ENCODE measurements around the gene ARL16.
"Not testable (repeated sequence)": the region's sequence is repeated elsewhere in the genome, so short reads cannot be mapped to it uniquely, and the experiment has no call there.

The ARL16 gene

GRCh38 chr17:81695211-81695610 is 11.6 kb upstream of the ARL16 start:
- no peak for DNase-seq (ENCODE audit: low read depth in 2 of 2)

- no peak for DNase-seq (ENCODE audit: low read depth in 2 of 2)
Measured at GRCh38 chr17:81694810-81695209, 11.2 kb upstream of the ARL16 start.

- DNase-seq (ENCODE audit: low read depth in 2 of 2), result no peak
Measured at GRCh38 chr17:81693509-81694210, 10.1 kb upstream of the ARL16 start.

GRCh38 chr17:81691608-81692007 is 8.0 kb upstream of the ARL16 start:
- DNase-seq (ENCODE audit: low read depth in 2 of 2), result no peak

GRCh38 chr17:81691196-81691595 is 7.6 kb upstream of the ARL16 start:
- no peak for DNase-seq (ENCODE audit: low read depth in 2 of 2)

GRCh38 chr17:81690549-81690948 is 7.0 kb upstream of the ARL16 start:
- no peak for DNase-seq (ENCODE audit: low read depth in 2 of 2)

GRCh38 chr17:81690066-81690465 is 6.5 kb upstream of the ARL16 start:
- no peak for DNase-seq (ENCODE audit: low read depth in 2 of 2)

GRCh38 chr17:81688616-81689015 is 5.0 kb upstream of the ARL16 start:
- no peak for DNase-seq (ENCODE audit: low read depth in 2 of 2)

- DNase-seq (ENCODE audit: low read depth in 2 of 2), result no peak
Measured at GRCh38 chr17:81687770-81688541, 4.4 kb upstream of the ARL16 start.

GRCh38 chr17:81686614-81687013 is 3.0 kb upstream of the ARL16 start:
- DNase-seq (ENCODE audit: low read depth in 2 of 2), result no peak

- DNase-seq (ENCODE audit: low read depth in 2 of 2), result peak; percentile 42 to 58
Measured at GRCh38 chr17:81685108-81685507, 1.5 kb upstream of the ARL16 start.

GRCh38 chr17:81684442-81684911 is 880 bp upstream of the ARL16 start:
- DNase-seq (ENCODE audit: low read depth in 2 of 2), result no peak

GRCh38 chr17:81683208-81683583 is 401 bp downstream of the ARL16 start:
- no peak for DNase-seq (ENCODE audit: low read depth in 2 of 2)

- no peak for DNase-seq (ENCODE audit: low read depth in 2 of 2)
Measured at GRCh38 chr17:81682565-81683207, 911 bp downstream of the ARL16 start.

GRCh38 chr17:81681672-81682071 is 1.9 kb downstream of the ARL16 start:
- DNase-seq (ENCODE audit: low read depth in 2 of 2), result no peak

GRCh38 chr17:81680150-81680549 is 3.4 kb downstream of the ARL16 start:
- DNase-seq (ENCODE audit: low read depth in 2 of 2), result no peak

GRCh38 chr17:81676906-81677305 is 6.7 kb downstream of the ARL16 start:
- no peak for DNase-seq (ENCODE audit: low read depth in 2 of 2)

- DNase-seq (ENCODE audit: low read depth in 2 of 2), result not testable (repeated sequence)
Measured at GRCh38 chr17:81675515-81676221, 7.9 kb downstream of the ARL16 start.

- no peak for DNase-seq (ENCODE audit: low read depth in 2 of 2)
Measured at GRCh38 chr17:81673561-81674258, 9.9 kb downstream of the ARL16 start.

- no peak for DNase-seq (ENCODE audit: low read depth in 2 of 2)
Measured at GRCh38 chr17:81672954-81673353, 10.6 kb downstream of the ARL16 start.

- DNase-seq (ENCODE audit: low read depth in 2 of 2), result no peak
Measured at GRCh38 chr17:81672504-81672903, 11.1 kb downstream of the ARL16 start.

Data from stimulated activated CD4-positive, alpha-beta T cell treated with anti-CD3 and anti-CD28 coated beads, Interleukin-15, amount 100 ng/mL, for 48 hours (primary cell).